AG09309 (cell line): ENCODE data around the gene MFNG.

ENCODE experiments used
- DNase-seq: peaks from one replicate; pipeline ENCODE4 v3.0.0-alpha.2; 2010; ENCODE audit warnings: low read depth
- H3K4me3 ChIP-seq: 2 replicates; pipeline ENCODE4 v1.5.1; 2011; ENCODE audit warnings: mild to moderate bottlenecking, low read depth, low read length, moderate library complexity; ENCODE audit not compliant: control insufficient read depth
- TF ChIP-seq, protein P1 (sequence below): IDR thresholded peaks from 2 replicates; pipeline ENCODE4 v1.5.1; 2011; ENCODE audit warnings: mild to moderate bottlenecking, low read depth, low read length, inconsistent platforms; ENCODE audit not compliant: insufficient read depth, control insufficient read depth; ENCODE audit errors: missing control alignments

Gene MFNG

DNA sequence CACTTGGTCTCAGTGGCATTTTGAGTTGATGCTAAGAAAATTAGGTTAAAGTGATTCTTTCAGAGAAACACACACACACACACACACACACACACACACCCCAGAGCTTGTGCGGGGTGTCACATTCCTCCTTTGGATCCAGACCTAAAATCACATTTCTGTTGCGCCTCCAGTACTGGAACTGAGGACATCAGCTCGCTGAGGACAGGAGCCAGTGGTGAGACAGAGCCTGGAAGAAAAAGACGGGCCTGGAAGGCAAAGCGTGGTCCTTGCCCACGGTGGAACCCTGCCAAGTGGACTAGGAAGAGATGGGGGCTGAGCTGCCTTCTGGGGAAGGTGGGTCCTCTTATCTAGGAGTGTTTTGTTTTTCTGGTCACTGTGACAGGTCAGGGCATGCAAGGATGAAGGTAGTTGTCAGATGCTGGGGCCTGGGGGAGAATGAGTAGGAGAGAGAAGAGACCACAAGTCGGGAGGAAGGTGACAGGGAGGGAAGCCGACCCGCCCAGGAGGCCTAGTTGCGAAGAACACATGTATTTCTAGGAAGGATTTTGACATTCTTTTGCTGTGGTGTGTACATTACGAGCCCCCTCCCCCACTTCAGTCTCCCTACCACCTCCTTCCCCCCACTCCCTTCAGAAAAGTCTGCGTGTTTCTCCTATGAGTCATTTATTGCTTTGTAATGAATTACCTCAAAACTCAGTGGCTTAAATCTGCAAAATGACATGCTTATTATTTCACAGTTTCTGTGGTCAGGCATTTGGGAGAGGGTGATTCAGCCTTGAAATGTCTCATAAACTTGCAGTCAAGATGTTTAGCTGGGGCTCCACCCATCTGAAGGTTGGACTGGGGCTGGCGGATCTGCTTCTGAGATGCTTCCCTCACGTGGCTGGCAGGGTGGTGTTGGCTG lies 54.1 kb downstream of the MFNG start:
- TF ChIP-seq, protein P1, sequence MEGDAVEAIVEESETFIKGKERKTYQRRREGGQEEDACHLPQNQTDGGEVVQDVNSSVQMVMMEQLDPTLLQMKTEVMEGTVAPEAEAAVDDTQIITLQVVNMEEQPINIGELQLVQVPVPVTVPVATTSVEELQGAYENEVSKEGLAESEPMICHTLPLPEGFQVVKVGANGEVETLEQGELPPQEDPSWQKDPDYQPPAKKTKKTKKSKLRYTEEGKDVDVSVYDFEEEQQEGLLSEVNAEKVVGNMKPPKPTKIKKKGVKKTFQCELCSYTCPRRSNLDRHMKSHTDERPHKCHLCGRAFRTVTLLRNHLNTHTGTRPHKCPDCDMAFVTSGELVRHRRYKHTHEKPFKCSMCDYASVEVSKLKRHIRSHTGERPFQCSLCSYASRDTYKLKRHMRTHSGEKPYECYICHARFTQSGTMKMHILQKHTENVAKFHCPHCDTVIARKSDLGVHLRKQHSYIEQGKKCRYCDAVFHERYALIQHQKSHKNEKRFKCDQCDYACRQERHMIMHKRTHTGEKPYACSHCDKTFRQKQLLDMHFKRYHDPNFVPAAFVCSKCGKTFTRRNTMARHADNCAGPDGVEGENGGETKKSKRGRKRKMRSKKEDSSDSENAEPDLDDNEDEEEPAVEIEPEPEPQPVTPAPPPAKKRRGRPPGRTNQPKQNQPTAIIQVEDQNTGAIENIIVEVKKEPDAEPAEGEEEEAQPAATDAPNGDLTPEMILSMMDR = no peak
- DNase-seq = peak; percentile 98
- H3K4me3 ChIP-seq = no peak overlapping the region

DNA sequence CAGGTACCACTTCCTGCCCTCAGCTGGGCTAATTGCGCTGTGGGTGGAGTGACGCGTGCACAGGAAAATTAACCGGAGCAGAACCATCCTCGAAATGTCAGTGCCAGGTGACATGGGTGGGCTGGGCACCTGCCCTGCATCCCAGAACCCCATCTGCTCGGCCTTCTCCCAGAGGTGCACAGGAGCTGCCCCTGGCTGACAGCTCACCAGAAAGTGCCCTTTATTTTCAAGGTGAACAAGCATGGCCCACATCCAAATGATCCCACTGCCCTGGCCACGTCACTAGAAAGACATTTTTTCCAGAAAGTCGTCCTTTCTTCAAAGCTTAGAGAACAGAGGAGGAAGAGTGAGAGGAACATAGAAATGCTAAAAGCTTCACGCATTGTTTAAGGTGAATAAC lies 54.8 kb downstream of the MFNG start:
- DNase-seq = no peak
- TF ChIP-seq, protein P1 = no peak

DNA sequence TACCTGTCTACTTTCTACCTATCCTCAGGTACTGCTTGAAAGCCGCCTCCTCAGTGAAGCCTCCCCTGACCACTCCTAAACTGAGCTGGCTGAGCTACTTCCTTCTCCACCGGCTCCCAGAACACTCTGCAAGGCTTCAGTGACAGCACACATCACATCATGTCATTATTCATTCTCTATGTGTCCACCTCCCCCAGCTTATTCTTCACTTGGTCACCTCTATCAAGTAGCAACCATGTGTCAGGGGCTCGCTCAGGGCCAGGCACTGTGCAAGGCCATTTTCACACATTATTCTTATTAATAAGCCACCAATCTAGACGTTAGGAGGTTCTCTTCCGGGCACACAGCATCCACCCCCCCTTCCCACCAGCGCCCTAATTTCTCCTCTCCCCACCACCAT lies 55.2 kb downstream of the MFNG start:
- no peak overlapping the region for H3K4me3 ChIP-seq
- TF ChIP-seq, protein P1 = no peak
- no peak for DNase-seq

More for the DNA sequence above, 54.8 kb downstream of the MFNG start:
- no peak overlapping the region for H3K4me3 ChIP-seq

DNA sequence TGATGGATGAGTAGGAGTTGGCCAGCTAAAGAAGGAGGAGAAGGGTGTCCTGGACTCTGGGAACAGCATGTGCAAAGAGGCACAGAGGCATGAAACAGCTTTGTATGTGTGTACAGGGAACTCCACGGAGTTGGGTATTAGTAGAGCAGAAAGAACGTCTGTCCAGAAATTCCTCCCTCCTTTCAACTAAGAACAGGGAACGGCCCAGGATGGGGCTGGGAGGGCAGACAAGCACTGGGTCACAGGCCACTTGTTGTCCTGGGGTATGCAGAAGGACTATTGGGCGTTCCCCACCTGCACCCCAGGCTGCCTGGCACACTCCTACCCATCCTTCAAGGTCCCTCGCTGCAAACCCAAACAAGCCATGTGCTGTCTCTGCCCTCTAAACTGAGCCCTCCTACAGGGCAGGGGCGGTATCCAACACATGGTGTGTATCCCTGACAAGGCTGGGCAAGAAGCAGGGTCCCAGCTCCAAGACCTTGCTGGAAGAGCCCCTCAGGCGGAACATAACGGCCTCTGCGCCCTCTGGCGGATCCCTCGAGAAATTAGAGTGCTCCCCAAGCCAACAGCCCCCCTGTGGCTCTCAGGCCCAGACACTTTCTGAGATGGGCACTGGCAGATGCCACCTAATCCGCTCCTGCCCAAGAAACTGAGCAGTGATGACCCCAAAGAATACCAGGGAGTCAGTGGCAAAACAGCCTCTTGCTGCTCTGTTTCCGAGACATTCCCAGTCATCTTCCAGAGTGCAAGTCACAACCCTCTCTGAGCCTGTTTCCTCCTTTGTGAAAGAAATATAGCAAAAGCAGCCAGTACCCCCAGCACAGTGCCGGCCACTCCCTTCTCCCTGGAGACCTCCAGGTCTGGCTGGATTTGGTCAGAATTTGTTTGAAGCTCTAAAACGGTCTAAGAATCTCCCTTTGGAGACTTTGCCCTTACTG lies 57.3 kb downstream of the MFNG start:
- DNase-seq = no peak
- TF ChIP-seq, protein P1 = peak; percentile 76
- no peak overlapping the region for H3K4me3 ChIP-seq

DNA sequence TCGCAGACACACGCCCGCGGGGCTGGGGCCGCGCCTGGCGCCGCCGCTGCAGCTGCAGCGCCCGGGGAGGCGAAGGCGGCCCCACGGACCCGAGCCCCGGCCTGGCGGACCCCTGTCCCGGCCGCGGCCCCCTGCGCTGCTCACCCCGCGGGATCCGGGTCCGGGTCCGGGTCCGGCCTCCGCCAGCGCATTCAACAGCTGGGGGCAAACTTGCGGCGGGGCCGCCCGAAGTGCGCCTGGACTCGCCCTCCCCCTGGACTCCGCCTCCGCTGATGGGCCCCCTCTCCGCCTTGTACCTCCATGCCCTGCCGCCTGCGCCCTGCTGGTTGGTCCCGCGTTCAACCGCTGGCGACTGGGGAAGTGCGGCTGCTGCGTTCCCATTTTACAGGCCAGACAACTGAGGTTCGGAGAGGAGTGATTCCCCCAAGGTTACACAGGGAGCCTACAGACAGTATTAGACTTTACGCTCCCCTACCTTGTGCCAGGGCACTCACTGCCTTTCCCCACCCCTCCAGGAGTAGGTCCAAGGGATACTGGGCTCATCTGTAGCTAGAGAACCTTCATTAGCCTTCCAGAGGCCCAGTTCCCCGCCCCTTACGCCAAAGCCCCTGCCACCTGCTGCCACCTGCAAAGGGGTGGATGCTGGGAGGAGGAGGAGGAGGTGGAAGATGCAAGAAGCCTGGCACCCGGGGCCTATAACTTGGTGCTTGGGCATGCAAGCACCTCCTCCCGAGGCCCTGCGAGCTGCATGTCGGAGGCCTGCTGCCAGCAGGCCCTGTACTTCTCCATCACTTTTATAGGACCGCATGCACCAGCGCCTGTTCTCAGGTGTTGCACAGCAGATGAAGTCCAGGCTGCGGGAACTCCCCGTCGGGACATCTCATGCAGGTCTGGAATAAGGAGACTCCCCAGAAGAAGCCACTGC lies 58.2 kb downstream of the MFNG start:
- peak overlapping the region; percentile 67 for H3K4me3 ChIP-seq
- DNase-seq = no peak
- TF ChIP-seq, protein P1 = no peak
